B cell (primary cell): ENCODE measurements around the gene TRAF3. TPM values are rescaled to one million over a fixed set of nuclear protein-coding genes. Genes with fewer than 3 reads are reported as not detected.

Experiments
- ATAC-seq: fragments of 200-7000 bp; cut with Tn5 transposase; one replicate; pipeline ENCODE4 v1.10.0; 2021; ENCODE audit warnings: low read depth, mild to moderate bottlenecking, moderate number of reproducible peaks, moderate library complexity
- CTCF ChIA-PET: fragments of 350-600 bp; sonication (Branson Sonifier 250); formaldehyde crosslinking; loops from one replicate; lab custom pipeline; 2021; ENCODE audit warnings: antibody characterized with exemption, inconsistent platforms; lab: Charles Lee
- POLR2A ChIA-PET: fragments of 350-600 bp; sonication (Branson Sonifier 250); formaldehyde crosslinking; loops from one replicate; lab custom pipeline; 2021; ENCODE audit warnings: antibody characterized with exemption; lab: Charles Lee
- DNase-seq: peaks from one replicate; pipeline ENCODE4 v3.0.0; 2013
- H2AFZ ChIP-seq: 2 replicates; pipeline ENCODE4 v1.6.1; 2012; ENCODE audit warnings: mild to moderate bottlenecking, low read depth, low read length; ENCODE audit not compliant: insufficient read depth, poor library complexity, severe bottlenecking
- H3K27ac ChIP-seq, 2 donors: 1 replicate in 1 of 2; 2 replicates in 1 of 2; pipeline ENCODE4 v1.5.1; 2012 to 2013; ENCODE audit warnings: low read length in 2 of 2, mild to moderate bottlenecking in 2 of 2, moderate library complexity in 1 of 2
- H3K27me3 ChIP-seq, 4 experiments: fragments of 200-600 bp in 1 of 4; sonication (generic) in 1 of 4; replicated peaks in 1 of 4; 1 replicate in 2 of 4; 2 replicates in 2 of 4; pipeline versions ENCODE4 v1.6.1 to v1.7.0; 2013 to 2016; ENCODE audit warnings: low read length in 3 of 4, mild to moderate bottlenecking in 2 of 4, mixed read lengths in 1 of 4, moderate library complexity in 1 of 4; ENCODE audit not compliant: insufficient read depth in 4 of 4, control insufficient read depth in 3 of 4; ENCODE audit errors: control extremely low read depth in 1 of 4
- H3K36me3 ChIP-seq, 2 experiments: replicated peaks in 1 of 2; 1 replicate in 1 of 2; 2 replicates in 1 of 2; pipeline versions ENCODE4 v1.6.1 to v1.7.1; 2013; ENCODE audit warnings: low read length in 1 of 2; ENCODE audit not compliant: insufficient read depth in 2 of 2, control insufficient read depth in 1 of 2; ENCODE audit errors: control extremely low read depth in 1 of 2, extremely low read depth in 1 of 2
- H3K4me1 ChIP-seq, 2 donors: fragments of 200-600 bp in 1 of 2; sonication (generic) in 1 of 2; 1 replicate in 1 of 2; 2 replicates in 1 of 2; pipeline versions ENCODE4 v1.5.1 to v1.6.1; 2013 to 2017; ENCODE audit warnings: low read length in 2 of 2; ENCODE audit not compliant: control insufficient read depth in 2 of 2, insufficient read depth in 2 of 2
- H3K4me2 ChIP-seq: replicated peaks from 2 replicates; pipeline ENCODE3; 2012; ENCODE audit warnings: mild to moderate bottlenecking, low read depth, low read length; ENCODE audit not compliant: poor library complexity, severe bottlenecking
- H3K4me3 ChIP-seq, 5 experiments: fragments of 200-600 bp in 1 of 5; sonication (generic) in 1 of 5; 1 replicate in 3 of 5; 2 replicates in 2 of 5; pipeline versions ENCODE4 v1.5.1 to v1.7.0; 2011 to 2016; ENCODE audit warnings: low read length in 4 of 5, mild to moderate bottlenecking in 4 of 5, low read depth in 2 of 5, control low read depth in 1 of 5, moderate library complexity in 1 of 5; ENCODE audit not compliant: insufficient read depth in 1 of 5; ENCODE audit errors: control extremely low read depth in 1 of 5, extremely low read depth in 1 of 5
- H3K79me2 ChIP-seq: fragments of 200-600 bp; sonication (generic); one replicate; pipeline ENCODE4 v1.6.0; 2016; ENCODE audit warnings: low read length; ENCODE audit not compliant: control insufficient read depth, insufficient read depth
- H3K9ac ChIP-seq: fragments of 200-600 bp; sonication (generic); 2 replicates; pipeline ENCODE4 v1.6.1; 2017; ENCODE audit warnings: mild to moderate bottlenecking, low read length, moderate library complexity
- H3K9me3 ChIP-seq, 3 donors: one replicate each; pipeline versions ENCODE4 v1.6.1 to v1.7.1; 2013; ENCODE audit warnings: low read length in 2 of 3; ENCODE audit not compliant: control insufficient read depth in 2 of 3, insufficient read depth in 1 of 3; ENCODE audit errors: control extremely low read depth in 1 of 3
- H4K20me1 ChIP-seq: 2 replicates; pipeline ENCODE4 v1.6.0; 2012; ENCODE audit warnings: mild to moderate bottlenecking, low read length; ENCODE audit not compliant: insufficient read depth, control insufficient read depth, poor library complexity, severe bottlenecking
- H3K27ac Mint-ChIP-seq: one replicate; pipeline ENCODE4 v1.8.0; 2021; ENCODE audit warnings: mixed read lengths
- H3K27me3 Mint-ChIP-seq: one replicate; pipeline ENCODE4 v1.8.0; 2021; ENCODE audit warnings: mixed read lengths
- H3K4me1 Mint-ChIP-seq: one replicate; pipeline ENCODE4 v1.8.0; 2021; ENCODE audit warnings: mixed read lengths
- H3K4me3 Mint-ChIP-seq: one replicate; pipeline ENCODE4 v1.8.0; 2021; ENCODE audit warnings: mixed read lengths
- H3K9me3 Mint-ChIP-seq: one replicate; pipeline ENCODE4 v1.8.0; 2022; ENCODE audit warnings: mixed read lengths; ENCODE audit not compliant: insufficient read depth
- EZH2 ChIP-seq: IDR thresholded peaks from 2 replicates; pipeline ENCODE4 v1.6.1; 2012; ENCODE audit warnings: borderline replicate concordance, low read depth, mild to moderate bottlenecking, moderate library complexity, low read length; ENCODE audit not compliant: insufficient read depth, poor library complexity, severe bottlenecking
- WGBS: methylation state at CpG from one replicate; pipeline ENCODE4 v1.1.5; 2013; ENCODE audit warnings: missing lambda C conversion rate; ENCODE audit not compliant: insufficient coverage; 5-methylcytosine and 5-hydroxymethylcytosine counted together
- intact Hi-C: fragments of 100-400 bp; cut with micrococcal nuclease; formaldehyde crosslinking; loops from one replicate; pipeline ENCODE4 v1.10.0; 2022
- polyA plus RNA-seq: library from polyadenylated mRNA; depleted of rRNA; stranded (reverse); fragments of >200 nt; gene quantifications from 2 replicates; pipeline ENCODE4 v1.2.3, GENCODE V29; 2012
- total RNA-seq, 2 donors: library from RNA; stranded (reverse); fragments of 120-200 nt in 1 of 2; gene quantifications; 1 replicate in 1 of 2; 2 replicates in 1 of 2; pipeline versions ENCODE4 v1.2.3 to v1.2.4, GENCODE V29; 2013 to 2022
- TF ChIP-seq, protein P1 (sequence below): fragments of 200-600 bp; IDR thresholded peaks from one replicate; pipeline ENCODE4 v1.8.0; 2022; ENCODE audit warnings: antibody characterized with exemption, mild to moderate bottlenecking

Gene TRAF3
- total and polyA plus RNA-seq, 2 donors (not counting 1 experiment from before 2014, with no cell fraction given), result 42.8 to 89.8 TPM

DNA sequence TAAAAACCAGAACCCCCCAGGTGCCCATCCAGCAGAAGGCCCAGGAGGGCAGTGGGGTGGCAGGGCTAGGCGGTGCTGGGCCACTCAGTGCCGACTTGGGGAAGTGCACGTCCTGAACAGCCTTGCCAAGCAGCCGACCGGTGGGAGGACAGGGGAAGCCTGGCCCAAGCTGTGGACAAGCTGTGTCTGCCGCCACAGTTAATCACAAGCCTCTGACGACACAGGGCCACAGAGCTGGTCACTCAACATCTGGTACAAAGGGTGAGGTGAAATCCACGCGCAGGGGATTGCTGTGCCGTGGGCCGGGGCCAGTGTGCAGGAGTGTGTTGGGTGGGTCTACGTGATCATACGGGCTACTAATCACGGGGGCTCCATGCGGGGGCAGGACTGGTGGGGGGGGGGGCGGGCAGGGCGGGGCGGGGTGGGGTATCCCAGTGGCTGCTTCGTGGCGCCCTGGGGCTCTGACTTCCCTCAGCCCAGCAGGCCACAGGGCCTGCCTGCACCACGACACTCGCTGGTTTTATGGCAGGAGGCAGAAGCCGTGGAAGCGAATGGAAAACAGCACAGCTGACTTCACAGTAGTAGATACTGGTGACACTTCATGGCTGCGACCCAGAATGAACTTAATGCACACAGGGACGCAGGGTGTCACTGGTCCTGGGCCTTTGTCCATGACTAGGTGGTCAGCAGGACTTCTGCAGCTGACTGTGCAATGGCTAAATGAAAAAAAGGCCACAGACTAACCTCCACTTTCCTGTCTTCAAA lies 155.4 kb downstream of the TRAF3 start:
- H3K9me3 ChIP-seq, result peaks cover 0 to 15% (median 0%) of the 10 kb centered on the region in 3 donors
- H3K79me2 ChIP-seq, result no peaks in the 10 kb centered on the region
- H3K4me3 ChIP-seq, result no peak overlapping the region
- Mint-ChIP-seq H3K27ac (no peak overlapping the region), H3K4me3 (no peak overlapping the region), H3K27me3 (no peaks in the 10 kb centered on the region), H3K9me3 (no peaks in the 10 kb centered on the region), H3K4me1 (peaks cover 27% of the 10 kb centered on the region)
- no peak for TF ChIP-seq EZH2
- TF ChIP-seq, protein P1, sequence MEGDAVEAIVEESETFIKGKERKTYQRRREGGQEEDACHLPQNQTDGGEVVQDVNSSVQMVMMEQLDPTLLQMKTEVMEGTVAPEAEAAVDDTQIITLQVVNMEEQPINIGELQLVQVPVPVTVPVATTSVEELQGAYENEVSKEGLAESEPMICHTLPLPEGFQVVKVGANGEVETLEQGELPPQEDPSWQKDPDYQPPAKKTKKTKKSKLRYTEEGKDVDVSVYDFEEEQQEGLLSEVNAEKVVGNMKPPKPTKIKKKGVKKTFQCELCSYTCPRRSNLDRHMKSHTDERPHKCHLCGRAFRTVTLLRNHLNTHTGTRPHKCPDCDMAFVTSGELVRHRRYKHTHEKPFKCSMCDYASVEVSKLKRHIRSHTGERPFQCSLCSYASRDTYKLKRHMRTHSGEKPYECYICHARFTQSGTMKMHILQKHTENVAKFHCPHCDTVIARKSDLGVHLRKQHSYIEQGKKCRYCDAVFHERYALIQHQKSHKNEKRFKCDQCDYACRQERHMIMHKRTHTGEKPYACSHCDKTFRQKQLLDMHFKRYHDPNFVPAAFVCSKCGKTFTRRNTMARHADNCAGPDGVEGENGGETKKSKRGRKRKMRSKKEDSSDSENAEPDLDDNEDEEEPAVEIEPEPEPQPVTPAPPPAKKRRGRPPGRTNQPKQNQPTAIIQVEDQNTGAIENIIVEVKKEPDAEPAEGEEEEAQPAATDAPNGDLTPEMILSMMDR, result no peak
- H3K27me3 ChIP-seq, result peaks cover 0 to 29% (median 6%) of the 10 kb centered on the region in 4 experiments
- ATAC-seq (no peak), DNase-seq (no peak)
- H2AFZ ChIP-seq, result no peak overlapping the region
- ChIA-PET CTCF (no interaction called here), POLR2A (no interaction called here)
- H3K9ac ChIP-seq, result no peak overlapping the region
- H3K27ac ChIP-seq, result no peak overlapping the region
- 97% methylated on average over 15 of the region's 26 CpGs for WGBS
- no peaks in the 10 kb centered on the region for H3K36me3 ChIP-seq
- peaks cover 25 to 31% of the 10 kb centered on the region in 2 donors for H3K4me1 ChIP-seq
- H3K4me2 ChIP-seq, result no peak overlapping the region
- H4K20me1 ChIP-seq, result peaks cover 19% of the 10 kb centered on the region
- intact Hi-C loops, result no loop called here

DNA sequence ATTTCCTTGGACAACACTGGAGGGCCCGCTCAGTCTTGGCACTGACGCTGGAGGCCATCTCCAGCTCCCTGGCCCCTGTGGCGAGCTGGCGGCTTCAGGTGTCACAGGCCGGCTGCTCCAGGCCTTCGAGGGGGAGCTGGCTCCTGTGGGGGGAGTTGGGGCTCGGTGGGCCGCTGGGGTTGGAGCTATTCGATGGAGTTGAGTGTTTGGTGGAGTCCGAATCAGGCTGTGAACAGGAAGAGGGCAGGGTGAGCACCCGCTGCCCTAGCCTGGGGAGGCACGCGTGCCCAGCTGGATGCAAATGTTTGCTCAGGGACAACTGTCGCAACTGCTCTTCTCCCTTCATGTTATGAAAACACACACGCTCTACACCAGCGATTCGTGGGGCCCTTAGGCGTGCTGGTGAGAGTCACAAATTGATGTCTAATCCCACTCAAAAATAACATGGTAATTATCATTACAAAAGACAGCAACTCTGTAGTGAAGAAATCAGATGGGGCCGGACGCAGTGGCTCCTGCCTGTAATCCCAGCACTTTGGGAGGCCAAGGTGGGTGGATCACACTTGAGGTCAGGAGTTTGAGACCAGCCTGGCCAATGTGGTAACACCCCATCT lies 156.5 kb downstream of the TRAF3 start:
- no peak overlapping the region for H3K4me3 ChIP-seq
- no peak overlapping the region for H2AFZ ChIP-seq
- no peaks in the 10 kb centered on the region for H3K79me2 ChIP-seq
- POLR2A ChIA-PET, result no interaction called here
- peaks cover 19% of the 10 kb centered on the region for H4K20me1 ChIP-seq
- no peak for ATAC-seq
- 94% methylated on average over 9 of the region's 20 CpGs for WGBS
- no peak overlapping the region for H3K4me2 ChIP-seq
- H3K27ac ChIP-seq, result no peak overlapping the region
- no peak overlapping the region for H3K9ac ChIP-seq
- Mint-ChIP-seq H3K27me3 (no peaks in the 10 kb centered on the region), H3K4me3 (no peak overlapping the region), H3K4me1 (peaks cover 19% of the 10 kb centered on the region), H3K27ac (no peak overlapping the region), H3K9me3 (no peaks in the 10 kb centered on the region)
- CTCF ChIA-PET, result no interaction called here
- H3K27me3 ChIP-seq, result peaks cover 0 to 24% (median 6%) of the 10 kb centered on the region in 4 experiments
- peaks cover 15 to 22% of the 10 kb centered on the region in 2 donors for H3K4me1 ChIP-seq
- TF ChIP-seq, protein P1, result no peak
- no peak for TF ChIP-seq EZH2
- intact Hi-C loops, result no loop called here
- no peaks in the 10 kb centered on the region for H3K36me3 ChIP-seq
- H3K9me3 ChIP-seq, result peaks cover 0 to 12% (median 0%) of the 10 kb centered on the region in 3 donors
- DNase-seq, result no peak
